Endothelial cell of umbilical vein (primary cell): Measurements from ENCODE around the gene TTN. TPM values are rescaled to one million over a fixed set of nuclear protein-coding genes. Genes with fewer than 3 reads are reported as not detected.

Experiments
- BruUV-seq: library from RNA; stranded (reverse); fragments of 400-500 nt; replicated peaks from 2 replicates; lab custom pipeline; 2021; lab: Mats Ljungman, UMichigan
- CTCF ChIA-PET: fragments of 300-600, 350-600 bp; sonication (Branson Sonifier 250); formaldehyde crosslinking; loops from one replicate; lab custom pipeline; 2021; ENCODE audit warnings: antibody characterized with exemption, inconsistent platforms; lab: Charles Lee
- POLR2A ChIA-PET: fragments of 300-600, 350-600 bp; sonication (Branson Sonifier 250); formaldehyde crosslinking; loops from one replicate; lab custom pipeline; 2021; ENCODE audit warnings: antibody characterized with exemption, inconsistent platforms; lab: Charles Lee
- DNase-seq: peaks from one replicate; pipeline ENCODE4 v3.0.0-alpha.2; 2011; ENCODE audit warnings: low read depth, low spot score
- FAIRE-seq: peaks from 2 replicates; lab custom pipeline; 2011; peaks lifted over from hg19 to GRCh38; lab: Jason Lieb, UNC
- H2AFZ ChIP-seq: 2 replicates; pipeline ENCODE4 v1.6.0; 2012; ENCODE audit warnings: low read depth, low read length, control low read depth, inconsistent platforms
- H3K27ac ChIP-seq: 2 replicates; pipeline ENCODE4 v1.5.1; 2011; ENCODE audit warnings: low read depth, mild to moderate bottlenecking, control low read depth, low read length, moderate library complexity; ENCODE audit not compliant: insufficient read depth
- H3K27me3 ChIP-seq, 2 experiments: 2 replicates each; pipeline versions ENCODE4 v1.6.0 to v1.6.1; 2011; ENCODE audit warnings: low read length in 2 of 2, mixed read lengths in 1 of 2; ENCODE audit not compliant: control insufficient read depth in 2 of 2, insufficient read depth in 2 of 2
- H3K36me3 ChIP-seq, 2 experiments: 2 replicates in 1 of 2; 3 replicates in 1 of 2; pipeline ENCODE4 v1.5.1; 2011; ENCODE audit warnings: low read length in 2 of 2, mild to moderate bottlenecking in 1 of 2, moderate library complexity in 1 of 2; ENCODE audit not compliant: control insufficient read depth in 2 of 2, insufficient read depth in 2 of 2; ENCODE audit errors: extremely low read depth in 1 of 2
- H3K4me1 ChIP-seq: 3 replicates; pipeline ENCODE4 v1.5.1; 2011; ENCODE audit warnings: mild to moderate bottlenecking, low read length; ENCODE audit not compliant: control insufficient read depth, insufficient read depth; ENCODE audit errors: extremely low read depth
- H3K4me2 ChIP-seq: 2 replicates; pipeline ENCODE4 v1.6.1; 2011; ENCODE audit warnings: low read length, control low read depth, mixed read lengths; ENCODE audit not compliant: insufficient read depth
- H3K4me3 ChIP-seq, 3 experiments: fragments of 200-600 bp in 1 of 3; sonication (generic), shearing (Covaris generic) in 1 of 3; replicated peaks in 1 of 3; 2 replicates each; pipeline ENCODE4 v1.5.1; 2011 to 2016; ENCODE audit warnings: control low read depth in 3 of 3, low read length in 3 of 3, mild to moderate bottlenecking in 2 of 3, inconsistent platforms in 1 of 3, low read depth in 1 of 3, moderate library complexity in 1 of 3; ENCODE audit not compliant: insufficient read depth in 1 of 3
- H3K79me2 ChIP-seq: 2 replicates; pipeline ENCODE4 v1.6.0; 2012; ENCODE audit warnings: low read length, inconsistent platforms; ENCODE audit not compliant: control insufficient read depth, insufficient read depth
- H3K9ac ChIP-seq: replicated peaks from 2 replicates; pipeline ENCODE3; 2011; ENCODE audit warnings: low read length, control low read depth; ENCODE audit not compliant: insufficient read depth; ENCODE audit errors: extremely low read depth
- H3K9me1 ChIP-seq: replicated peaks from 3 replicates; pipeline ENCODE4 v1.6.0; 2011; ENCODE audit warnings: mild to moderate bottlenecking, low read length; ENCODE audit not compliant: control insufficient read depth, insufficient read depth; ENCODE audit errors: extremely low read depth
- H3K9me3 ChIP-seq: replicated peaks from 2 replicates; pipeline ENCODE4 v1.5.1; 2012; ENCODE audit warnings: low read length, inconsistent platforms; ENCODE audit not compliant: control insufficient read depth, insufficient read depth
- H4K20me1 ChIP-seq: replicated peaks from 2 replicates; pipeline ENCODE3; 2011; ENCODE audit warnings: mild to moderate bottlenecking, low read length; ENCODE audit not compliant: control insufficient read depth, insufficient read depth; ENCODE audit errors: extremely low read depth
- CTCF ChIP-seq, 2 donors: IDR thresholded peaks; 1 replicate in 1 of 2; 2 replicates in 1 of 2; pipeline ENCODE4 v1.5.1; 2011; ENCODE audit warnings: low read length in 2 of 2, mild to moderate bottlenecking in 2 of 2, moderate library complexity in 2 of 2, control low read depth in 1 of 2, inconsistent platforms in 1 of 2, low read depth in 1 of 2; ENCODE audit not compliant: insufficient read depth in 1 of 2; ENCODE audit errors: extremely low read depth in 1 of 2
- EZH2 ChIP-seq: IDR thresholded peaks from 2 replicates; pipeline ENCODE4 v1.6.1; 2012; ENCODE audit warnings: borderline replicate concordance, low read depth, mild to moderate bottlenecking, moderate library complexity, low read length, inconsistent platforms; ENCODE audit not compliant: severe bottlenecking
- FOS ChIP-seq: IDR thresholded peaks from 2 replicates; pipeline ENCODE4 v1.6.1; 2011; ENCODE audit warnings: mild to moderate bottlenecking, low read length, moderate library complexity, borderline replicate concordance; ENCODE audit not compliant: insufficient read depth
- GATA2 ChIP-seq: IDR thresholded peaks from 2 replicates; pipeline ENCODE4 v1.7.0; 2011; ENCODE audit warnings: low read depth, mild to moderate bottlenecking, moderate library complexity, mixed read lengths, low read length; ENCODE audit not compliant: insufficient read length, insufficient read depth
- JUN ChIP-seq: IDR thresholded peaks from 2 replicates; pipeline ENCODE4 v1.6.1; 2011; ENCODE audit warnings: borderline replicate concordance, low read depth; ENCODE audit not compliant: insufficient read length, insufficient read depth
- MAX ChIP-seq: IDR thresholded peaks from 2 replicates; pipeline ENCODE4 v1.6.1; 2011; ENCODE audit not compliant: insufficient read depth, insufficient read length
- MYC ChIP-seq: IDR thresholded peaks from one replicate; pipeline ENCODE4 v1.6.1; 2011; ENCODE audit warnings: mild to moderate bottlenecking, low read depth, low read length
- POLR2A ChIP-seq: IDR thresholded peaks from 2 replicates; pipeline ENCODE4 v1.6.1; 2012; ENCODE audit warnings: low read depth, mild to moderate bottlenecking, control low read depth, low read length
- POLR2AphosphoS5 ChIP-seq: IDR thresholded peaks from 2 replicates; pipeline ENCODE4 v1.6.1; 2012; ENCODE audit warnings: low read depth, mild to moderate bottlenecking, control low read depth, low read length, moderate library complexity; ENCODE audit not compliant: insufficient read depth
- dilution Hi-C: fragments of 300-500 bp; cut with MboI; formaldehyde crosslinking; loops from one replicate; pipeline ENCODE4 v1.15.0; 2019; ENCODE audit warnings: low sequenced_read_pairs; ENCODE audit not compliant: extremely low pct_ligation_motif_present
- intact Hi-C: fragments of 100-400 bp; cut with micrococcal nuclease; formaldehyde crosslinking; loops from one replicate; pipeline ENCODE4 v1.10.0; 2022
- polyA plus RNA-seq, 4 experiments: library from polyadenylated mRNA; depleted of rRNA in 3 of 4; stranded (reverse) in 3 of 4; unstranded in 1 of 4; fragments of >200 nt; gene quantifications; 2 replicates each; pipeline versions ENCODE4 v1.2.1 to v1.2.3, GENCODE V29; 2011 to 2012; ENCODE audit warnings: missing spikeins in 1 of 4
- total RNA-seq: library from RNA; stranded (reverse); gene quantifications from 2 replicates; pipeline ENCODE4 v1.2.3, GENCODE V29; 2021

TTN gene
- total and polyA plus RNA-seq, 2 donors (not counting 3 experiments of a cell fraction or from before 2014, with no cell fraction given) = 0.11 to 0.49 TPM

GRCh38 chr2:178824181-178824580 is 17.0 kb upstream of the TTN start:
- FAIRE-seq (no peak), DNase-seq (no peak)
- BruUV-seq = no TSS peak
- Histone ChIP-seq H3K27me3 (no peaks in the 10 kb centered on the region), H2AFZ (no peak overlapping the region), H4K20me1 (no peaks in the 10 kb centered on the region), H3K9me1 (no peaks in the 10 kb centered on the region), H3K9ac (no peak overlapping the region), H3K79me2 (no peaks in the 10 kb centered on the region), H3K4me2 (no peak overlapping the region), H3K27ac (no peak overlapping the region), H3K36me3 (no peaks in the 10 kb centered on the region), H3K9me3 (no peaks in the 10 kb centered on the region), H3K4me1 (peaks cover 54% of the 10 kb centered on the region), H3K4me3 (no peak overlapping the region)
- CTCF ChIA-PET = interaction anchor here (1.1 to 1.4 kb wide), 2 partner anchors 29 to 59 kb away, joined by 4 to 5 read pairs; no protein-coding TSS in a partner anchor
- TF ChIP-seq FOS = no peak
- TF ChIP-seq GATA2 = no peak
- no peak for TF ChIP-seq EZH2
- no peak for TF ChIP-seq POLR2A
- no peak for TF ChIP-seq POLR2AphosphoS5
- TF ChIP-seq MYC = no peak
- TF ChIP-seq MAX = no peak
- TF ChIP-seq CTCF (IDR thresholded peaks at IDR 0.05; ENCODE audit: extremely low read depth in 1 of 2, insufficient read depth in 1 of 2, low read depth in 1 of 2, low read length in 2 of 2) = no peak
- TF ChIP-seq JUN = no peak
- POLR2A ChIA-PET = no interaction called here
- intact Hi-C loops (loop anchor here (10.0 kb wide), 1 partner anchor 339 kb away; the partner anchor contains the start of gene PLEKHA3), dilution Hi-C loops (loop anchor here (25.0 kb wide), 1 partner anchor 88 kb away; no protein-coding TSS in a partner anchor)
